DOHH2 (cell line): Measurements from ENCODE around the gene WDR19.

Experiments used
- H3F3A ChIP-seq: fragments of 200-600 bp; sonication (generic), shearing (Covaris generic); 2 replicates; pipeline ENCODE4 v1.6.0; 2016; ENCODE audit warnings: antibody characterized with exemption, mild to moderate bottlenecking; ENCODE audit not compliant: control insufficient read depth, insufficient read depth
- H3K27ac ChIP-seq: fragments of 200-600 bp; sonication (generic); 2 replicates; pipeline ENCODE4 v1.5.1; 2014; ENCODE audit warnings: low read depth, mild to moderate bottlenecking, low read length, moderate library complexity
- H3K27me3 ChIP-seq: fragments of 200-600 bp; sonication (generic); 2 replicates; pipeline ENCODE4 v1.6.1; 2014; ENCODE audit warnings: mild to moderate bottlenecking, low read length, mixed read lengths; ENCODE audit not compliant: control insufficient read depth
- H3K36me3 ChIP-seq: fragments of 200-600 bp; sonication (generic); 2 replicates; pipeline ENCODE4 v1.6.1; 2014; ENCODE audit warnings: mild to moderate bottlenecking, low read length, moderate library complexity, mixed read lengths; ENCODE audit not compliant: control insufficient read depth
- H3K4me1 ChIP-seq: fragments of 200-600 bp; sonication (generic); 2 replicates; pipeline ENCODE4 v1.6.1; 2014; ENCODE audit warnings: mild to moderate bottlenecking, low read length, mixed read lengths; ENCODE audit not compliant: control insufficient read depth
- H3K4me2 ChIP-seq: fragments of 200-600 bp; sonication (generic); 2 replicates; pipeline ENCODE4 v1.6.0; 2014; ENCODE audit warnings: mild to moderate bottlenecking, low read length, moderate library complexity
- H3K4me3 ChIP-seq: fragments of 200-600 bp; sonication (generic); 2 replicates; pipeline ENCODE4 v1.5.1; 2014; ENCODE audit warnings: mild to moderate bottlenecking, low read length, mixed read lengths
- H3K79me2 ChIP-seq: fragments of 200-600 bp; sonication (generic); 2 replicates; pipeline ENCODE4 v1.6.1; 2014; ENCODE audit warnings: mild to moderate bottlenecking, low read length, mixed read lengths; ENCODE audit not compliant: control insufficient read depth
- H3K9me2 ChIP-seq: fragments of 200-600 bp; sonication (generic); replicated peaks from 2 replicates; pipeline ENCODE4 v1.6.1; 2014; ENCODE audit warnings: mild to moderate bottlenecking, low read length, mixed read lengths; ENCODE audit not compliant: control insufficient read depth
- H3K9me3 ChIP-seq: fragments of 200-600 bp; sonication (generic); 2 replicates; pipeline ENCODE4 v1.6.1; 2014; ENCODE audit warnings: antibody characterized with exemption, low read length, mixed read lengths; ENCODE audit not compliant: control insufficient read depth, insufficient read depth
- H4K20me1 ChIP-seq: fragments of 200-600 bp; sonication (generic); 2 replicates; pipeline ENCODE4 v1.6.0; 2014; ENCODE audit warnings: low read depth, mild to moderate bottlenecking, antibody characterized with exemption, low read length, moderate library complexity; ENCODE audit not compliant: control insufficient read depth, insufficient read depth
- CTCF ChIP-seq: fragments of 200-600 bp; sonication (generic); IDR thresholded peaks from one replicate; pipeline ENCODE4 v1.5.1; 2014; ENCODE audit warnings: antibody characterized with exemption, mild to moderate bottlenecking, low read depth, low read length; ENCODE audit not compliant: poor library complexity, severe bottlenecking
- EZH2phosphoT487 ChIP-seq: fragments of 200-600 bp; sonication (generic); IDR thresholded peaks from 2 replicates; pipeline ENCODE4 v1.6.1; 2017; ENCODE audit warnings: borderline replicate concordance, mild to moderate bottlenecking, antibody characterized with exemption, low read length, moderate library complexity, mixed read lengths

Gene WDR19

DNA sequence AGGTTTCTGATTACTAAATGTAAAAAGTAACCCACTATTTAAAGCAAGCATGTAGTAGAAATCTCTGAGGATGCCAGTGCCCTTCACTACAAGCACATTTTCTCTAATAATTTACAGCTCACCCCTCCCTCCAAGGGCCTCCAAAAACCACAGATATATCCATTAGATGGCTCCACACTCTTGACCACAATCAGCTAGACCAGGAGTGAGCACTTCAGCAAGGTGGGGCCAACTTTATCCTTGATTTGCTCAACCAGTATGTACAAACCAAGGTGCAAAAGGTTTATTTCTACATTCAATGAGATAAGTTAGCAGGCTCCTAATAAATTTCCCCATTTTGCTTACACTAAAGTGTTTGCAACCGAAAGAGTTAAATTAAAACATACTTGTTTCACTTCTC is 148.0 kb downstream of the WDR19 start:
- Histone ChIP-seq H3K9me2 (no peaks in the 10 kb centered on the region), H3K27ac (no peak overlapping the region), H3K36me3 (peaks cover 60% of the 10 kb centered on the region), H4K20me1 (no peaks in the 10 kb centered on the region; the same call in 1 of the 2 replicates), H3K4me3 (no peak overlapping the region), H3K4me1 (0 out of 2 replicates have a peak, but pooled peaks cover 3% of the 10 kb centered on the region), H3K9me3 (no peaks in the 10 kb centered on the region), H3K27me3 (no peaks in the 10 kb centered on the region), H3K4me2 (no peak overlapping the region), H3K79me2 (peaks cover 95% of the 10 kb centered on the region), H3F3A (no peaks in the 10 kb centered on the region)
- TF ChIP-seq CTCF (no peak), EZH2phosphoT487 (no peak)

- H3K36me3 ChIP-seq, result peaks cover 55% of the 10 kb centered on the region
- no peaks in the 10 kb centered on the region; the same call in 1 of the 2 replicates for H4K20me1 ChIP-seq
- no peak overlapping the region for H3K4me3 ChIP-seq
- TF ChIP-seq EZH2phosphoT487 (no peak), CTCF (no peak)
- H3K27me3 ChIP-seq, result no peaks in the 10 kb centered on the region
- H3K4me1 ChIP-seq, result 0 out of 2 replicates have a peak, but pooled peaks cover 3% of the 10 kb centered on the region
- no peak overlapping the region for H3K27ac ChIP-seq
- no peak overlapping the region for H3K4me2 ChIP-seq
- H3F3A ChIP-seq, result no peaks in the 10 kb centered on the region
- peaks cover 97% of the 10 kb centered on the region for H3K79me2 ChIP-seq
- no peaks in the 10 kb centered on the region for H3K9me2 ChIP-seq
- no peaks in the 10 kb centered on the region for H3K9me3 ChIP-seq
These were observed 148.9 kb downstream of the WDR19 start for GRCh38 chr4:39331191-39331590.
